Sigmoid colon (tissue), 4 donors: ENCODE measurements around the gene PAX9.

Experiments
- CTCF ChIP-seq, 4 experiments: fragments of 450-650 bp in 3 of 4; fragments of 200-600 bp in 1 of 4; IDR thresholded peaks; one replicate each; pipeline ENCODE4 v1.5.1; 2016 to 2019; ENCODE audit warnings: antibody characterized with exemption in 4 of 4, mild to moderate bottlenecking in 3 of 4, moderate library complexity in 2 of 4
- EP300 ChIP-seq, 4 donors: sonication (generic); formaldehyde crosslinking; IDR thresholded peaks; one replicate each; pipeline ENCODE4 v1.6.1; 2017; ENCODE audit warnings: antibody characterized with exemption in 4 of 4
- POLR2A ChIP-seq, 2 donors: fragments of 450-650 bp; IDR thresholded peaks; one replicate each; pipeline ENCODE4 v1.6.1; 2016; ENCODE audit warnings: antibody characterized with exemption in 2 of 2, mild to moderate bottlenecking in 2 of 2, moderate library complexity in 2 of 2
- POLR2AphosphoS5 ChIP-seq, 4 donors: sonication (generic); formaldehyde crosslinking; IDR thresholded peaks; one replicate each; pipeline ENCODE4 v1.6.1; 2017; ENCODE audit warnings: antibody characterized with exemption in 4 of 4

GRCh38 chr14:36671149-36671548 lies 9.5 kb downstream of the PAX9 start:
- TF ChIP-seq POLR2AphosphoS5 (IDR thresholded peaks at IDR 0.05) (no peak), CTCF (IDR thresholded peaks at IDR 0.05) (no peak), POLR2A (IDR thresholded peaks at IDR 0.05) (no peak), EP300 (IDR thresholded peaks at IDR 0.05) (no peak)
